Measurements from ENCODE around the gene SMARCC2. TPM values are rescaled to one million over a fixed set of nuclear protein-coding genes. Genes with fewer than 3 reads are reported as not detected.

Gene SMARCC2
- total RNA-seq, 2 donors from 2014 or later: 45.0 to 70.2 TPM

GRCh38 chr12:56172839-56173238, 16.4 kb downstream of the SMARCC2 start:
- no peak for TF ChIP-seq CTCF (IDR thresholded peaks at IDR 0.05)
- no peaks in the 10 kb centered on the region for H3K27me3 ChIP-seq
- no peaks in the 10 kb centered on the region for H3K9me3 ChIP-seq
- DNase-seq (ENCODE audit: low spot score): no peak
- H3K27ac ChIP-seq: no peak overlapping the region
- H3K36me3 ChIP-seq: peaks cover 97% of the 10 kb centered on the region
- H3K4me1 ChIP-seq: no peaks in the 10 kb centered on the region
- H3K4me3 ChIP-seq: no peak overlapping the region

DNA sequence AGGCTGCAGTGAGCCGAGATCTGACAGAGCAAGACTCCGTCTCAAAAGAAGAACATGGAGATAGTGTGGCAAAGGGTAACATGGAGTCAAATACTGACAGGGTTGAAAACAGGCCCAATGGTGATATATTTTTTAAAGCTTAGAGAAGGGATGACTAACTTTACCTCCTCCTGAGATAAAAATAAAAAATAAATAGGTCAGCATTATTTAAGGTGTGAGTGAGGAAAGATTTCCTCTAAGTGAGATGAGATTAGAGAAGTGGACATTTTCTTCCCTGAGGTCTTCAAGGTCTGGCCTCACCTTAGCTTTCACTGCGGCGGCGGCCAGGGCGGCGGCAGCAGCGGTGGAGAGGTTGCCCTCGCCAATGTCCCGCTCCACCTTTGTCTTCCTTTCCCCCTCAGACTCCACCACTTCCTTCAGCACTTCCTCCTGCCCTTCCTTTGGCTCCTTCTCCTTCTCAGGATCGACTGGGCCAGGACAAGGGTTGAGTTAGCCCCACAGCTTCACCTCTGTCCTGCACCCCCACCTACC, 20.0 kb downstream of the SMARCC2 start:
- H3K27me3 ChIP-seq: no peaks in the 10 kb centered on the region
- no peak for TF ChIP-seq CTCF (IDR thresholded peaks at IDR 0.05)
- no peak overlapping the region for H3K27ac ChIP-seq
- H3K4me1 ChIP-seq: no peaks in the 10 kb centered on the region
- peaks cover 99% of the 10 kb centered on the region for H3K36me3 ChIP-seq
- no peak overlapping the region for H3K4me3 ChIP-seq
- no peak for DNase-seq (ENCODE audit: low spot score)
- H3K9me3 ChIP-seq: no peaks in the 10 kb centered on the region

DNA sequence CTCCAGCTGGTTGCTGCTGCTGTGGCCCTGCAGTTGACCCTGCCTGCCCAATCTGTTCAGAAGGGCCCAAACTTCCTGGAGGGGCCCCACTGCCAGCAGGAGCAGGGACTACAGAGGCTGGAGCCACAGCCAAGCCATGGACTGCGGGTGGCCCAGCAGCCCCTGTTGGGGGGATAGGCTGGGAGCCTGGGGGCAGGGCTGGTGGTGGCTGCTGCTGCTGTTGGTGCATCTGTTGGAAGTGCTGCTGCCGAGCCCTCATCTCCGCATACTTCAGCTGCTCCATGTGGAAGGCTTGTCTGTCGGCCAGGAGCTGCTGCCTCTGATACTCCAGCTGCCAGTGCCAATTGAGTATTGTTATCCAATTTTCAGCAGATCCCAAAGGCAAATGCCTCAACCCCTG, 23.9 kb downstream of the SMARCC2 start:
- no peak overlapping the region for H3K27ac ChIP-seq
- no peak overlapping the region for H3K4me3 ChIP-seq
- TF ChIP-seq CTCF (IDR thresholded peaks at IDR 0.05): no peak
- no peaks in the 10 kb centered on the region for H3K27me3 ChIP-seq
- DNase-seq (ENCODE audit: low spot score): no peak
- no peaks in the 10 kb centered on the region for H3K9me3 ChIP-seq
- H3K36me3 ChIP-seq: peaks cover 100% of the 10 kb centered on the region
- H3K4me1 ChIP-seq: peaks cover 0 to 24% of the 10 kb centered on the region in 2 donors

- Histone ChIP-seq H3K9me3 (no peaks in the 10 kb centered on the region), H3K27me3 (no peaks in the 10 kb centered on the region), H3K4me1 (peaks cover 0 to 34% of the 10 kb centered on the region in 2 donors), H3K4me3 (no peak overlapping the region), H3K36me3 (peaks cover 100% of the 10 kb centered on the region), H3K27ac (no peak overlapping the region)
- no peak for DNase-seq (ENCODE audit: low spot score)
- TF ChIP-seq CTCF (IDR thresholded peaks at IDR 0.05): no peak
Observed at GRCh38 chr12:56164345-56164729, 24.9 kb downstream of the SMARCC2 start.

DNA sequence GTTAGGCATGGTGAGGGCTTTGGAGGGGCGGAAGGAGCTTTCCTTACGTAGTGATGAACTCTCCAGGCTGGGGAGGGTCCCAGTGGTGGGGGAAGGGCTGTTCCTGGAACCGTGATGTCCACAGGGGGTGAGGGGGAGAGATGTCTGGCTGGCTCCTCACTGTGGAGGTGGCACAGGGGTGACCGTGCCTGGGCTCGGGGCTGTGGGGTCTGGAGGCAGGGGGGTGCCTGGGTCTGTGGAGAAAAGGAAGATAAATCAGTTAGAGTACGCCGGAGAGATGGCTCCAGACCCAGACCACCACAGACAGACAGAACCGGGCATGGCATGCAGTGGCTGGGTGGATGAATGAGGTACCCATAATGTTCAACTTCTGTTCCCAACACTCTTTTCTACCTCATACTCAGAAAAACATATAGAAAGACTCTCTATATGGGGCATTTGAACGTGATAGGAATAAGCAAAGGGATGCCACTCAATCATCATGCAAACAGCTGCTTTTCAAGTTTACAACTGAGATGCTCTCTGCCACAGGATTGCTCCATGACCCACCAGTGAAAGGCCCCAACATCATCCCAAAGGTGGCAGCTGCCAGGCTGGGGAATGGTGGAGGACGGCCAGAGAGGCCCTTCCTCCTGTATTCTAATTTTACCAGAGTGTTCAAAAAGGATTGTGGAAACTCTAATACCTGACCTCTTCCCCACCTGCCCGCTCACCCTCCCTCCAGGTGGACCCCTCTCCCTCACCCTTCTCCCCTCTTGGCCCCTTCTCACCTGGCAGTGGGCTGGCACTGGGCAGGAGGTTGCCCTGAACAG, 25.5 kb downstream of the SMARCC2 start:
- H3K36me3 ChIP-seq: peaks cover 94% of the 10 kb centered on the region
- H3K9me3 ChIP-seq: no peaks in the 10 kb centered on the region
- no peak overlapping the region for H3K27ac ChIP-seq
- TF ChIP-seq CTCF (IDR thresholded peaks at IDR 0.05): no peak
- H3K4me1 ChIP-seq: peaks cover 0 to 37% of the 10 kb centered on the region in 2 donors
- no peak for DNase-seq (ENCODE audit: low spot score)
- H3K4me3 ChIP-seq: no peak overlapping the region
- no peaks in the 10 kb centered on the region for H3K27me3 ChIP-seq
